ENCODE data around the gene TBXAS1.
A peak's percentile ranks its signal among the peaks of the same experiment; 100 is the strongest.
"Not testable (repeated sequence)": the region's sequence is repeated elsewhere in the genome, so short reads cannot be mapped to it uniquely, and the experiment has no call there.

TBXAS1 gene

GRCh38 chr7:139828446-139828845 is 618 bp upstream of the TBXAS1 start:
- no peak for DNase-seq

GRCh38 chr7:139829775-139830117 is 682 bp downstream of the TBXAS1 start:
- DNase-seq: no peak

DNA sequence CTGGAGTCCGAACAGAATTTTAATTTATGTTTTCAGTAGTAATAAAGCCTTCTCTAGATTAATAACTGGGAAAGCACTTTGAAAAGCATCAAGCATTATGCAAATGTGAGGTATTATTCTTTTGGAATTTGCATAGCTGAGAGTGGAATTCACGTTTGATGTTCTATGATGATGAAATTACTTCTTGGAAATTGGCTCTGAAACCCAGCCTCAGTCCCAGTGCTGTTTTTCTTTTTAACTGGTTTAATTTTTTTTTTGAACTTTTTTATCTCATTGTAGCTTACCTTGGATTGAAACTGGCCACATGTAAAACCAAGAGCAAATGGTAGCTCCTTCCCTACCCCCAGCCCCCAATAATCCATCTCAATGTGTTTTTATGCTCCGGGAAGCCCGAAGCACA is 1.2 kb downstream of the TBXAS1 start:
- no peak for DNase-seq

GRCh38 chr7:139830782-139831501 is 1.9 kb downstream of the TBXAS1 start:
- no peak for DNase-seq

DNA sequence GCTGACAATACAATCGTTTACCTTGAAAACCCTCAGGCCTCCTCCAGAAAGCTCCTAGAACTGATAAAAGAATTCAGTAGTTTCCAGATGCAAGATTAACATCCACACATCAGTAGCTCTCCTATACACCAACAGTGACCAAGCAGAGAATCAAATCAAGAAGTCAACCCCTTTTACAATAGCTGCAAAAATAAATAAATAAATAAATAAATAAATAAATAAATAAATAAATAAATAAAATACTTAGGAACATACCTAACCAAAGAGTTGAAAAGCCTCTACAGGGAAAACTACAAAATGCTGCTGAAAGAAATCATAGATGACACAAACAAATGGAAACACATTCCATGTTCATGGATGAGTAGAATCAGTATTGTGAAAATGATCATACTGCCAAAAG is 6.8 kb downstream of the TBXAS1 start:
- not testable (repeated sequence) for DNase-seq

DNA sequence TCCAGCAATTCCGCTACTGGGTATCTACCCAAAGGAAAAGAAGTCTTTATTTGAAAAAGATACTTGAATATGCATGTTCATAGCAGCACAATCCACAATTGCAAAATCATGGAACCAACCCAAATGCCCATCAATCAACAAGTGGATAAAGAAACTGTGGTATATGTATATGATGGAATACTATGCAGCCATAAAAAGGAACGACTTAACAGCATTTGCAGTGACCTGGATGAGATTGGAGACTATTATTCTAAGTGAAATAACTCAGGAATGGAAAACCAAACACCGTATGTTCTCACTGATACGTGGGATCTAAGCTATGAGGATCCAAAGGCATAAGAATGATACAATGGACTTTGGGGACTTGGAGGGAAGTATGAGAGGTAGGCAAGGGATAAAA is 8.2 kb downstream of the TBXAS1 start:
- DNase-seq: not testable (repeated sequence)

GRCh38 chr7:139838276-139838675 is 9.2 kb downstream of the TBXAS1 start:
- DNase-seq: no peak

GRCh38 chr7:139838876-139839275 is 9.8 kb downstream of the TBXAS1 start:
- no peak for DNase-seq

- no peak for DNase-seq
Measured at GRCh38 chr7:139840776-139841175, 11.7 kb downstream of the TBXAS1 start.

DNA sequence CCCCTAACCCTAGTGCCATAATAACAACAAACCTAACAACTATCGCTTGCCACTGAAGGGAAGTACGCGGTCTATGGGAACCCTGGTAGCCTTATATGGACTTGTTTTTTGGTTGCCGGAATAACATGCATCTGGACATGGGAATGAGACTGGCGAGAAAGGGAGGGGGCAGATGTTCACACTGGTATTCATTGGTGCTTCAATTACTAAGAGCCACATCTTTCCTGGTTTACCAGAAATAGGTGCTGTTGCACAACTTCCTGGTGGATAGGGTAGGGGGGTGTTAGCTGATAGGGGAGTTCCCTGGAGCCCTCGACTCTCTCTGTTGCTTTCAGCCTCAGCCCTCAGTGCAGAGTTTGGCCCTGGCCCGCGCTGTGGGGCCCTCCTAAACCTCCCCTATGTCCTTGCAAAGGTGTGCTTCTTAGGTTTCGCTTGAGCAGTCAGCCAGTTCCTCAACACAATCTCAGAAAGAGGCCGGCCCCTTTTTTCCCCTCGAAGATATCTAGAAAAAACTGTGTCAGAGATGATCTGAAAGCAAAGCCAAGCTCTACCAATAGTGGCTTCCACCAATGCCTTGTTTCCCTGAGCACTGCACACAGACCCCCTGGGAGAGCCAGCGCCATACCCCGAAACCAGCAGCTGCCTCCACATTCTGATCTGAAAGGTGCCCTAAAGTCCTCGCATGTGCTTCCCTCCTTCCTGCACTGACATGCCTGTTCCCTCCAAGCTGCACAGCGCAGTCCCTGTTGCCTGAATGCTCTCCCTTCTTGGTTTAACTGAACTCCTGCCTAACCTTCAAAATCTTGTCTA is 13.5 kb downstream of the TBXAS1 start:
- no peak for DNase-seq

DNA sequence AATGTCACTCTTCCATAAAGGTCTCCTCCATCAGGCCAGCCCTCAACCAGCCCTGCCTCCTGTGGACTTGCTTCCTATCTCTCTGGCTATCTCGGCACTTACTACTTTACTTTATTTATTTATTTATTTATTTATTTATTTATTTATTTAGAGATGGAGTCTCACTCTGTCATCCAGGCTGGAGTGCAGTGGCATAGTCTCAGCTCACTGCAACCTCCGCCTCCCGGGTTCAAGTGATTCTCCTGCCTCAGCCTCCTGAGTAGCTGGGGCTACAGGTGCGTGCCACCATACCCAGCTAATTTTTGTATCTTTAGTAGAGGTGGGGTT is 14.1 kb downstream of the TBXAS1 start:
- not testable (repeated sequence) for DNase-seq

- peak; percentile 58 for DNase-seq
Measured at GRCh38 chr7:139844779-139845442, 15.8 kb downstream of the TBXAS1 start.

GRCh38 chr7:139845443-139845805 is 16.4 kb downstream of the TBXAS1 start:
- DNase-seq: peak; percentile 19

- DNase-seq: no peak
Measured at GRCh38 chr7:139846297-139846696, 17.2 kb downstream of the TBXAS1 start.

DNA sequence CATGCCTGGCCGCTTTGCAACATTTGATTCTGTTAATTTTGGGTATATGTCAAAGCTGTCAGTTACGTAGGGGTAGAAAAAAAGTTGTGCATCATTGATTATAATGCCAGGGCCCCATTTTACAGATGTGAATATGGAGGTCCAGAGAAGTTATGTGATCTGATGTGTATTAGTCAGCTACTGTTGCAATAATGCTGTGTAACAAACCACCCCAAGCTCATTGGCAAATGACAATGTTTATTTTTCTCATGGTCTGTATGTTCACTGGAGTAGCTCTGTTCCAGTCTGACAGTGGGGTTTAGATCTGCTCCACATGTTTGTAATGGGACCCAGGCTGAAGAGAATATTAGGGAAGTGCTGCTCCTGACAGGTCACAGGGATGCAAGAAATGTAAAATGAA is 19.2 kb downstream of the TBXAS1 start:
- no peak for DNase-seq

DNA sequence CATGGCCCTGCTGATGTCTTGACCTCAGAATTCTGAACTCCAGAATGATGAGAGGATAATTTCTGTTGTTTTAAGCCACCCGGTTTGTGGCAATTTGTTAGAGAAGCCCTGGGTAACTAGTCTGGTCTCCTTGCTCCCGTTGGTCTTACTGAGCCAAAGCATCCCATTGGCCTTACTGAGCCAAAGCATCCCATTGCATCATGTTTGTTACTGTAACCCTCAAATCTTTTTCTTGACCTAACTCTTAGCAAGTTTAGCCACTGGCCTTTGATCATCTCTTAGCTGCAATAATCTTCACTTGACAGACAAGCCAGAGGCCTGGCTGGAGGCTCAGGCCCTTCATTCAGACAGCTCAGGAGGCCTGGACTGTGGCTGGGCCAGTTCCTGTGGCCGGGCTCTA is 21.8 kb downstream of the TBXAS1 start:
- DNase-seq: no peak

- DNase-seq: no peak
Measured at GRCh38 chr7:139851770-139852481, 22.9 kb downstream of the TBXAS1 start.

- no peak for DNase-seq
Measured at GRCh38 chr7:139852482-139852845, 23.4 kb downstream of the TBXAS1 start.

DNA sequence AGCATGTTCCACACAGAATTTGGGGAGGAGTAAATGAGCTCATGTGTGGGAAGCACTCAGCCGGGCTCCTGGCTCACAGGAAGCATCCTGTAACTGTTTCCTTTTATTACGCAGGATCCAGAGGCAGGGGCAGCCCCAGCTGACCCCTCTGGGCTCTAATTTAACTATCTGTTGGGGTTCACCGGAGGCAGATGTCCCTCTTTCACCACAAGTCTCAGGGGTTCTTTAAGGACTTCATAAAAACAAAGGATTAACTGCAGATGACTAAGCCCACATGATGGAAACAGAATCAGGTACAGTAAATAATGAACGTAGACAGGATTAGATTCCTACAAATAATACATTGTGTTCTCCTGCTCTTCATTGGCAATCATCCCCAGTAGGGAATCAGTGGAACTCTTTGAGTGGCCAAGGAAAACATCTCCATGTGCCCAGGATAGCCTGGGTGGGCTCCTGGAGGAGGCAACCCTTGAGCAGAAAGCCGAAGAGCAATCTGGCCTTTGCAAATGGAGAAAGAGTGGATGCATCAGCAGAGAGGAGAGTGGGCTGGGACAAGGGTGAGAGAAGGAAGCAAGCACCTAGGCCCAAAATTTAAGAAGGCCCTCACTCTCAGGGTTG is 24.6 kb downstream of the TBXAS1 start:
- no peak for DNase-seq

DNA sequence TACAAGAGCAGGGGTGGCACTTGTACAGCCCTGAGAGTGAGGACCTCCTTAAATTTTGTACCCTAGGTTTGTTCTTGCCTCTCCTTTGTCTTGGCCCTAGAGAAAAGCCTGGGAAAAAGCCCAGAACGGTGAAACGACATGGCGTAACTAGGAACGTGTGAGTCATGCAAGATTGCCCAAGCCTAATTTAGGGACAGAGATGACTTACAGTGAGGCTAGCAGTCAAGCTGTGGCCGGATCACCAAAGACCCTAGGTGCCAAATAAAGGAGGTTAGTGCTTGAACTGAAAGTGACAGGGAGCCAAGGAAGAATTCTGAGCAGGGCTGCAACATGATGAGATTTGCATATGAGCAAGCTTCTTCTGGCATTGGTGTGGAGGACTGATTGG is 25.1 kb downstream of the TBXAS1 start:
- no peak for DNase-seq

DNA sequence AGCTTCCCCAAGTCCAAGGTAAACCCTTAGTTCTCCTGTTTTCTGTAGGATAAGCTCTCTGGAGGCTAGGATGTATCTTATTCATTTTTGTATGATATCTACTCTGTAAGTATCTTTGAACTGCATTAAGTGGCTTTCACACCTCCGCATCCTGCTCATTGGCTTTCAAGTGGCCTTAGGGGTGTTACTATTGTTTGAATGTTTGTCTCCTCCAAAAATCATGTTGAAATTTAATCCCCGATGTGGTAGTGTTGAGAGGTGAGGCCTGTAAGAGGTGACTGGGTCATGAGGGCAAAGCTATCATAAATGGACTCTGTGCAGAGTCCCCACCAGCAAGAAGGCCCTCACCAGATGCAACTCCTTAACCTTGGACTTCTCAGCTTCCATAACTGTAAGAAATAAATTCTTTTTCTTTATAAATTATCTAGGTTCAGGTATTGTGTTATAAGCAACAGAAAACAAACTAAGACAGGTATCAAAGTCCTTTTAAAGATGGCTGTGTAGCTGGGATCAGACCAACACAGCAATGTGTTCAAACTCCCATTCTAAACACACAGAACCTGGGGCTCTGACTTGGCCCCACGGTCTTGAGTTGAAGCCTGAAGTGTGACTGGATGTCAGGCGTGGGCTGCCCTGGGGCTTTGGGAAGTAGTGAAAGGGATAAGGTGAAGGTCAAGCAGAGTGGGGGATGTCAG is 25.9 kb downstream of the TBXAS1 start:
- DNase-seq: no peak

DNA sequence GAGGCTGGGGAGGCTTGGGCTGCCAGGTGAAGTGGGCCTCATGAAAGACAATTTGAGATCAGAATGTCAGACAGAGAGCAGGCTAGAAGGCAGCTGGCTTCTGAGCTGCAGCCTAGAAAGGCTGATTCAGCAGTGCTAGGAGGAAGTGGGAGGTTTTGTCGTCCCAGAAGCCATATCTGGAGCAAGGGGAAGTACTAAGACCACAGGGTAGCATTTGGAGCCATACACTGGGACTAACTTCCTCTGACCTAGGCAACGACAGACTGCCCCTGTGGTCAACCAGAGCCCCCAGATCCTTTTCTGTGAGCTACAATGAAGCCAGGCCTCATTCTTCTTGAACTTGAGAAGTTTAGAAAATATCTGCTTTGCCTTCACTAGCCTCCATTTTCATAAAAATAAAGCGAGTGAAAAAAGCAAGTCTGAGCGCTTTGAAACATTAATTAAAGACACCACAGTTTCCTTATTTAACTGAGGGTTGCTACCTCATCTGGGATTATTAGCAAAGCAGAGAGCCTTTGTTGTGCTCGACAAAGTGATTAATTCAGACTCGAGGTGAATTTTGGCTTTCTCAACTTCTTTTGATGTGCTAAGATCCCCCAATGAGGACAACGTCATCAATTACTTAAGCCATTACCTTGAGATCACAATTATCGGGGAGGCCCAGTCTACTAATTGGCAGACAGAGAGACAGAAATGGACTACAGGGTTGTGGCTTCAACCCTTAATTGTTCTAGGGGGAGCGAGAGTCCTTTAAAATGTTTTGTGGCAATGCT is 26.6 kb downstream of the TBXAS1 start:
- no peak for DNase-seq
